Astrocyte (in vitro differentiated cells and primary cell): ENCODE measurements around the gene NDUFC2. TPM values are rescaled to one million over a fixed set of nuclear protein-coding genes. Genes with fewer than 3 reads are reported as not detected.

ENCODE experiments used
- DNase-seq: peaks from one replicate; pipeline ENCODE4 v3.0.0-alpha.2; 2010; ENCODE audit warnings: low read depth
- FAIRE-seq: peaks from 2 replicates; lab custom pipeline; 2011; peaks lifted over from hg19 to GRCh38; lab: Jason Lieb, UNC
- H2AFZ ChIP-seq: 2 replicates; pipeline ENCODE4 v1.6.0; 2012; ENCODE audit warnings: low read depth, low read length, inconsistent platforms
- H3K27ac ChIP-seq: 2 replicates; pipeline ENCODE4 v1.5.1; 2011; ENCODE audit warnings: low read depth, low read length, inconsistent platforms
- H3K27me3 ChIP-seq: 2 replicates; pipeline ENCODE4 v1.6.0; 2011; ENCODE audit warnings: low read length, inconsistent platforms; ENCODE audit not compliant: insufficient read depth
- H3K36me3 ChIP-seq: 2 replicates; pipeline ENCODE4 v1.5.1; 2011; ENCODE audit warnings: low read length, inconsistent platforms; ENCODE audit not compliant: insufficient read depth
- H3K4me1 ChIP-seq: 2 replicates; pipeline ENCODE4 v1.5.1; 2011; ENCODE audit warnings: low read length, inconsistent platforms; ENCODE audit not compliant: insufficient read depth
- H3K4me2 ChIP-seq: 2 replicates; pipeline ENCODE4 v1.6.0; 2012; ENCODE audit warnings: low read length, inconsistent platforms
- H3K4me3 ChIP-seq: 2 replicates; pipeline ENCODE4 v1.5.1; 2011; ENCODE audit warnings: low read depth, mild to moderate bottlenecking, low read length, inconsistent platforms; ENCODE audit not compliant: insufficient read depth
- H3K79me2 ChIP-seq: 2 replicates; pipeline ENCODE4 v1.6.0; 2012; ENCODE audit warnings: mild to moderate bottlenecking, low read length, inconsistent platforms; ENCODE audit not compliant: insufficient read depth
- H3K9ac ChIP-seq: 2 replicates; pipeline ENCODE4 v1.6.0; 2012; ENCODE audit warnings: mild to moderate bottlenecking, low read length, inconsistent platforms
- H3K9me3 ChIP-seq: 2 replicates; pipeline ENCODE4 v1.5.1; 2012; ENCODE audit warnings: low read depth, mild to moderate bottlenecking, low read length, inconsistent platforms; ENCODE audit not compliant: insufficient read depth
- H4K20me1 ChIP-seq: 2 replicates; pipeline ENCODE4 v1.6.0; 2012; ENCODE audit warnings: low read length, inconsistent platforms; ENCODE audit not compliant: insufficient read depth
- H3K27ac Mint-ChIP-seq: one replicate; pipeline ENCODE4 v1.8.0; 2021; ENCODE audit warnings: mild to moderate bottlenecking, mixed read lengths; ENCODE audit not compliant: unreplicated experiment
- H3K27me3 Mint-ChIP-seq: one replicate; pipeline ENCODE4 v1.8.0; 2021; ENCODE audit warnings: low read depth, mixed read lengths; ENCODE audit not compliant: unreplicated experiment
- H3K36me3 Mint-ChIP-seq: one replicate; pipeline ENCODE4 v1.8.0; 2021; ENCODE audit warnings: low read depth, mixed read lengths; ENCODE audit not compliant: unreplicated experiment
- H3K4me1 Mint-ChIP-seq: one replicate; pipeline ENCODE4 v1.8.0; 2021; ENCODE audit warnings: low read depth, mixed read lengths; ENCODE audit not compliant: unreplicated experiment
- H3K4me3 Mint-ChIP-seq: one replicate; pipeline ENCODE4 v1.8.0; 2021; ENCODE audit warnings: mild to moderate bottlenecking, moderate library complexity, mixed read lengths; ENCODE audit not compliant: unreplicated experiment
- H3K9me3 Mint-ChIP-seq: one replicate; pipeline ENCODE4 v1.8.0; 2021; ENCODE audit warnings: mild to moderate bottlenecking, mixed read lengths; ENCODE audit not compliant: unreplicated experiment
- EZH2 ChIP-seq: IDR thresholded peaks from 2 replicates; pipeline ENCODE4 v1.6.1; 2012; ENCODE audit warnings: mild to moderate bottlenecking, low read length, inconsistent platforms; ENCODE audit not compliant: insufficient read depth
- total RNA-seq: library from RNA; stranded (reverse); gene quantifications from 2 replicates; pipeline ENCODE4 v1.2.1, GENCODE V29; 2021
- TF ChIP-seq, protein P1 (sequence below): IDR thresholded peaks from 2 replicates; pipeline ENCODE4 v1.5.1; 2011; ENCODE audit warnings: low read depth, mild to moderate bottlenecking, inconsistent platforms, low read length, moderate library complexity; ENCODE audit not compliant: insufficient read depth

NDUFC2 gene
- total RNA-seq, 1 donor from 2014 or later, result 285 TPM

DNA sequence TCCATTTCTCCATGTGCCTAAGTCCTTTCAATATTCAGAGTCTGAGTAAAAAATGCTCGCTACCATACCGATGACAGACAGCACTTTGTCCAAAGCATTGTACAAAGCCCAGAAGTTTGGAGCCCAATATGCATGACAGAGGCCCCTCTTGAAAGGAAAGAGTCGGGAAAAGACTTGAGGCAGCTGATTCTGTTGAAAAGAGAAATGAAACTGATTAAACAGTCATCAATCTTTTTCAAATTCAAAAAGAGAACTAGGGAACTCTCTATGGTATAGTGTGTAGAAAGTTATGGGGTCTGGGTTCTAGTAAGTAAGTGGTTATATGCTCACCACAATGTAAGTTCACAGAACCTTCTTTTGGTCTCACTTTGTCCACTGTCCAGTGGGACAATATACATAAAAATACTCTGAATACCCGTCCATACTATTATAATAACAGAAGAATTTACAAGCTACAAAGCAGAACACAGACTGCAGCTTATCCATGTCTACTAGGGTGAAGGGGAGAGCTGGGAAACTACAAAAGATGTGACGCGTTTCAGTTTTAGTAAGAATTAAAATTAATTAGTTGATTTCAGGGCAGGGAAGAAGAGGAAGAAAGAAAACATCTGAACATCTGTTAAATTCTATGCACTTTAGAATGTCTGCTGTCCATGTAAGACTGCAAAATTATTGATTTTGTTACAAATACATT is 33.1 kb upstream of the NDUFC2 start:
- no peak overlapping the region for H3K4me3 Mint-ChIP-seq

DNA sequence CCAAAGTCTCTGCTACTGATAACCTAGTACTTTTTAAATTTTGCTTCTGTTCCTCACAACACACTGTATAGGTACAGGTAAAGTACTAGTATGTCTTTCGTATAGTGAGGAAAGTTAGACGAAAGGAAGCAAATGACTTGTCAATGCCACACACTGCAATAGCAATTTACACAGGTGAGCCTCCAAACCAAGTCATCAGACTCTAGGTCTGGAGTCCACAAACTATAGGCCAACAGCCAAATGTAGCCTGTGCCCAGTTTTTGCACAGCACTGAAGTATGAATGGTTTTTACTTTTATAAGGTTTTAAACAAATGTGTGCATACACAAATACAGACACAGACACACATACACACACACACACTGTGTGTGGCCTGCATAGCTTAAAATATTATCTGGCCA is 31.6 kb upstream of the NDUFC2 start:
- TF ChIP-seq, protein P1, sequence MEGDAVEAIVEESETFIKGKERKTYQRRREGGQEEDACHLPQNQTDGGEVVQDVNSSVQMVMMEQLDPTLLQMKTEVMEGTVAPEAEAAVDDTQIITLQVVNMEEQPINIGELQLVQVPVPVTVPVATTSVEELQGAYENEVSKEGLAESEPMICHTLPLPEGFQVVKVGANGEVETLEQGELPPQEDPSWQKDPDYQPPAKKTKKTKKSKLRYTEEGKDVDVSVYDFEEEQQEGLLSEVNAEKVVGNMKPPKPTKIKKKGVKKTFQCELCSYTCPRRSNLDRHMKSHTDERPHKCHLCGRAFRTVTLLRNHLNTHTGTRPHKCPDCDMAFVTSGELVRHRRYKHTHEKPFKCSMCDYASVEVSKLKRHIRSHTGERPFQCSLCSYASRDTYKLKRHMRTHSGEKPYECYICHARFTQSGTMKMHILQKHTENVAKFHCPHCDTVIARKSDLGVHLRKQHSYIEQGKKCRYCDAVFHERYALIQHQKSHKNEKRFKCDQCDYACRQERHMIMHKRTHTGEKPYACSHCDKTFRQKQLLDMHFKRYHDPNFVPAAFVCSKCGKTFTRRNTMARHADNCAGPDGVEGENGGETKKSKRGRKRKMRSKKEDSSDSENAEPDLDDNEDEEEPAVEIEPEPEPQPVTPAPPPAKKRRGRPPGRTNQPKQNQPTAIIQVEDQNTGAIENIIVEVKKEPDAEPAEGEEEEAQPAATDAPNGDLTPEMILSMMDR, result no peak
- TF ChIP-seq EZH2, result no peak

More for the DNA sequence above, 33.1 kb upstream of the NDUFC2 start:
- H2AFZ ChIP-seq, result no peak overlapping the region
- DNase-seq (no peak), FAIRE-seq (no peak)
- no peak overlapping the region for H3K9ac ChIP-seq
- H3K4me2 ChIP-seq, result no peak overlapping the region
- no peaks in the 10 kb centered on the region for H3K36me3 Mint-ChIP-seq
- no peaks in the 10 kb centered on the region for H3K9me3 Mint-ChIP-seq
- no peak overlapping the region for H3K27ac ChIP-seq
- H3K9me3 ChIP-seq, result no peaks in the 10 kb centered on the region
- H3K4me1 Mint-ChIP-seq, result peaks cover 11% of the 10 kb centered on the region
- H3K27ac Mint-ChIP-seq, result no peak overlapping the region
- no peaks in the 10 kb centered on the region for H3K27me3 Mint-ChIP-seq
- no peaks in the 10 kb centered on the region for H4K20me1 ChIP-seq
- H3K4me3 ChIP-seq, result no peak overlapping the region
- no peak for TF ChIP-seq EZH2
- TF ChIP-seq, protein P1, result no peak
- peaks cover 22% of the 10 kb centered on the region for H3K36me3 ChIP-seq
- H3K27me3 ChIP-seq, result no peaks in the 10 kb centered on the region
- no peaks in the 10 kb centered on the region for H3K79me2 ChIP-seq
- H3K4me1 ChIP-seq, result no peaks in the 10 kb centered on the region

DNA sequence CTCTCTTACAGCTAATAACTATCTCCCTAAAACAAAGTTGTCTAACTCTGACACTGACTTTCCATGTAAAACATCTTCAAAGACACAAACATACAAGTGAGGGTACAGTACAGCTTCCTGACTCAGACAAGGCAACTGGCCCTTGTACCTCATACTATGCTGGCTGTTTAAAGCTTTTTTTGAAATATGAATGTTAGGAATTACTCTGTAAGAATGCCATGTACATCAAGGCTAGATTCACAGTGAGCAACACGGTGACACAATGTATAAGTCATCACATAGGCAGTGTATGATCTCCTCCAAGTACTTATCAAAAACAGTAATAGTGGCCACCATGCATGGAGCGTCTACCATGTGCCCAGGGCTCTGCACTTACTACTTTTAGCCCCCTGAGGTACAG is 31.2 kb upstream of the NDUFC2 start:
- Histone ChIP-seq H3K27ac (no peak overlapping the region), H3K36me3 (peaks cover 19% of the 10 kb centered on the region)

More for the DNA sequence above, 31.6 kb upstream of the NDUFC2 start:
- Histone ChIP-seq H3K9me3 (no peaks in the 10 kb centered on the region), H4K20me1 (no peaks in the 10 kb centered on the region), H3K4me2 (no peak overlapping the region), H3K4me3 (no peak overlapping the region), H2AFZ (no peak overlapping the region), H3K27me3 (no peaks in the 10 kb centered on the region), H3K27ac (no peak overlapping the region), H3K9ac (no peak overlapping the region), H3K79me2 (no peaks in the 10 kb centered on the region), H3K36me3 (peaks cover 19% of the 10 kb centered on the region), H3K4me1 (no peaks in the 10 kb centered on the region)
- no peak overlapping the region for H3K4me3 Mint-ChIP-seq
- FAIRE-seq (no peak), DNase-seq (no peak)
- H3K36me3 Mint-ChIP-seq, result no peaks in the 10 kb centered on the region
- no peaks in the 10 kb centered on the region for H3K9me3 Mint-ChIP-seq
- no peaks in the 10 kb centered on the region for H3K27me3 Mint-ChIP-seq
- H3K27ac Mint-ChIP-seq, result no peak overlapping the region
- peaks cover 11% of the 10 kb centered on the region for H3K4me1 Mint-ChIP-seq

More for the DNA sequence above, 31.2 kb upstream of the NDUFC2 start:
- Histone ChIP-seq H3K79me2 (no peaks in the 10 kb centered on the region), H3K4me1 (no peaks in the 10 kb centered on the region), H3K27me3 (no peaks in the 10 kb centered on the region), H2AFZ (no peak overlapping the region), H3K4me3 (no peak overlapping the region), H3K9me3 (no peaks in the 10 kb centered on the region), H3K4me2 (no peak overlapping the region), H3K9ac (no peak overlapping the region), H4K20me1 (no peaks in the 10 kb centered on the region)
- H3K27me3 Mint-ChIP-seq, result no peaks in the 10 kb centered on the region
- no peaks in the 10 kb centered on the region for H3K9me3 Mint-ChIP-seq
- FAIRE-seq, result no peak
- no peak overlapping the region for H3K4me3 Mint-ChIP-seq
- DNase-seq, result no peak
- H3K4me1 Mint-ChIP-seq, result peaks cover 11% of the 10 kb centered on the region
- H3K36me3 Mint-ChIP-seq, result no peaks in the 10 kb centered on the region
- H3K27ac Mint-ChIP-seq, result no peak overlapping the region
- TF ChIP-seq EZH2, result no peak
- TF ChIP-seq, protein P1, result no peak
